HG03060 (cell line): ENCODE results near the gene PRDM5.

Source experiments
- ATAC-seq: cut with Tn5 transposase; IDR thresholded peaks from one replicate; pipeline ENCODE4 v1.9.1; 2021; ENCODE audit warnings: low read depth, moderate number of reproducible peaks; ENCODE audit not compliant: unreplicated experiment

The PRDM5 gene

GRCh38 chr4:120861852-120862251 is 60.7 kb downstream of the PRDM5 start:
- no peak for ATAC-seq

GRCh38 chr4:120858776-120859175 is 63.8 kb downstream of the PRDM5 start:
- no peak for ATAC-seq

- ATAC-seq, result no peak
These were observed 65.2 kb downstream of the PRDM5 start for GRCh38 chr4:120857312-120857711.

GRCh38 chr4:120856294-120856693 is 66.2 kb downstream of the PRDM5 start:
- ATAC-seq, result no peak

GRCh38 chr4:120855307-120856001 is 67.1 kb downstream of the PRDM5 start:
- ATAC-seq, result peak; percentile 92

GRCh38 chr4:120853161-120853935 is 69.2 kb downstream of the PRDM5 start:
- ATAC-seq, result no peak

GRCh38 chr4:120850018-120850599 is 72.4 kb downstream of the PRDM5 start:
- ATAC-seq, result no peak

- no peak for ATAC-seq
These were observed 75.4 kb downstream of the PRDM5 start for GRCh38 chr4:120847019-120847582.

- peak; percentile 88 for ATAC-seq
These were observed 78.0 kb downstream of the PRDM5 start for GRCh38 chr4:120844528-120844921.

GRCh38 chr4:120843849-120844527 is 78.5 kb downstream of the PRDM5 start:
- no peak for ATAC-seq

- no peak for ATAC-seq
These were observed 80.5 kb downstream of the PRDM5 start for GRCh38 chr4:120842031-120842430.

GRCh38 chr4:120841580-120841979 is 80.9 kb downstream of the PRDM5 start:
- no peak for ATAC-seq

- no peak for ATAC-seq
These were observed 82.4 kb downstream of the PRDM5 start for GRCh38 chr4:120839974-120840751.

GRCh38 chr4:120839334-120839973 is 83.1 kb downstream of the PRDM5 start:
- no peak for ATAC-seq

GRCh38 chr4:120838784-120839183 is 83.7 kb downstream of the PRDM5 start:
- no peak for ATAC-seq

- ATAC-seq, result no peak
These were observed 84.9 kb downstream of the PRDM5 start for GRCh38 chr4:120837656-120838055.

- no peak for ATAC-seq
These were observed 87.2 kb downstream of the PRDM5 start for GRCh38 chr4:120835342-120835741.

- ATAC-seq, result no peak
These were observed 92.3 kb downstream of the PRDM5 start for GRCh38 chr4:120830204-120830603.

GRCh38 chr4:120829113-120829831 is 93.3 kb downstream of the PRDM5 start:
- ATAC-seq, result no peak
